IPS-NIHi7 (cell line): ENCODE data around the gene GPN2.
"Not testable (repeated sequence)": the region's sequence is repeated elsewhere in the genome, so short reads cannot be mapped to it uniquely, and the experiment has no call there.

ENCODE experiments used
- DNase-seq: peaks from one replicate; pipeline ENCODE4 v3.0.0; 2012; ENCODE audit warnings: mixed read lengths; ENCODE audit errors: extremely low spot score

The GPN2 gene

GRCh38 chr1:26857473-26858060 lies 32.5 kb downstream of the GPN2 start:
- DNase-seq: no peak

GRCh38 chr1:26856604-26857469 lies 33.2 kb downstream of the GPN2 start:
- DNase-seq: no peak

GRCh38 chr1:26856181-26856580 lies 33.9 kb downstream of the GPN2 start:
- no peak for DNase-seq

- DNase-seq: no peak
Observed at GRCh38 chr1:26855636-26856035, 34.4 kb downstream of the GPN2 start.

GRCh38 chr1:26854906-26855305 lies 35.2 kb downstream of the GPN2 start:
- DNase-seq: no peak

GRCh38 chr1:26853600-26853999 lies 36.5 kb downstream of the GPN2 start:
- no peak for DNase-seq

GRCh38 chr1:26853156-26853555 lies 36.9 kb downstream of the GPN2 start:
- peak; percentile 91 for DNase-seq

- no peak for DNase-seq
Observed at GRCh38 chr1:26852701-26853100, 37.4 kb downstream of the GPN2 start.

GRCh38 chr1:26851106-26851684 lies 38.9 kb downstream of the GPN2 start:
- DNase-seq: no peak

- DNase-seq: no peak
Observed at GRCh38 chr1:26848941-26849774, 40.9 kb downstream of the GPN2 start.

- DNase-seq: no peak
Observed at GRCh38 chr1:26848499-26848898, 41.6 kb downstream of the GPN2 start.

GRCh38 chr1:26847826-26848225 lies 42.3 kb downstream of the GPN2 start:
- not testable (repeated sequence) for DNase-seq

- no peak for DNase-seq
Observed at GRCh38 chr1:26844424-26845196, 45.5 kb downstream of the GPN2 start.

- no peak for DNase-seq
Observed at GRCh38 chr1:26839779-26840178, 50.3 kb downstream of the GPN2 start.

- DNase-seq: no peak
Observed at GRCh38 chr1:26839339-26839722, 50.8 kb downstream of the GPN2 start.

GRCh38 chr1:26838474-26839338 lies 51.4 kb downstream of the GPN2 start:
- DNase-seq: no peak

GRCh38 chr1:26837665-26838064 lies 52.4 kb downstream of the GPN2 start:
- DNase-seq: not testable (repeated sequence)

GRCh38 chr1:26833432-26834405 lies 56.4 kb downstream of the GPN2 start:
- DNase-seq: no peak
